ENCODE data around the gene RFXANK.
"Not testable (repeated sequence)": the region's sequence is repeated elsewhere in the genome, so short reads cannot be mapped to it uniquely, and the experiment has no call there.

Gene RFXANK, protein sequence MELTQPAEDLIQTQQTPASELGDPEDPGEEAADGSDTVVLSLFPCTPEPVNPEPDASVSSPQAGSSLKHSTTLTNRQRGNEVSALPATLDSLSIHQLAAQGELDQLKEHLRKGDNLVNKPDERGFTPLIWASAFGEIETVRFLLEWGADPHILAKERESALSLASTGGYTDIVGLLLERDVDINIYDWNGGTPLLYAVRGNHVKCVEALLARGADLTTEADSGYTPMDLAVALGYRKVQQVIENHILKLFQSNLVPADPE

DNA sequence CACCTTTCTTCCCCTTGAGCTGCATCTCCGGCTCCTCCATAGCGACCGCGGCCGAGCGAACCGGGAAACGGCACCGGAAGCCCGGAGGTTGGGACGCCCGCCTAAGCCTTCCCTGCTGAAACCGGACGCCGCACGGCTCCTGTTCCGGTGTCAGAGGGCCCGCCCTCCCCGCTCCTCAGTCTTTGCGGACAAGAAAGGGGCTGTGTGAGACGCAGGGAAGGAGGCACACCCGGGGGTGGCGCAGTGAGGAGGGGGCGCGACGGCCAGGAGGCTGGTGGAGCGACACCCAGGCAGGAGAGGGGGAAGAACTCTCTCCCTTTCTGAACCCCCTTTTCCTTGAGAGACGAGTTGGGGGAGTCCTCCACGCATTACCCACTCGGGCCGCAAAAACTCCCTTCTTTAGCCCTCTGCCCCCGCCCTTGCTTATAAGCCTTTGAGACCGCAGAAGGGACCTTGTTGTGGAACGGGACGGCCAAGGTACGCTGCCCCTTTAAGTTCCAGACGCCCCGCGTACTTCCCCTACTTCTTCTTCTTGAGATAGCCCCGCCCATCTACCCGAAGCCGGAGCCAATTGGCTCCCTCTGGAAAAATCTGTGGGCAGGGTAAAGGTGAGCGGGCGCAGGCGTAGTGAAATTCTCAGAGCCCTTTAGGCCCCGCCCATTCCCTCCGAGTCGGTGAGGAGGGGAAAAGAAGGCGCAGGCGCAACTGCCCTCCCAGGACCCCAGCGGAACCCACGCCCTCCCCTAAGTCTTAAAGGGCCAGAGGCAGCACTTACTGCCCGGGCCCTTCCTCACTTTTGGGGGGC, at the start of gene RFXANK, which contains the start of gene BORCS8:
RFXANK (plus strand) TSS at position 181 of the 805 bp plus-strand sequence. CDS start 1,689 bp downstream, outside the sequence.
BORCS8 (minus strand) TSS at position 75 of the 805 bp plus-strand sequence; CDS start at position 40, 35 bp downstream.
- DNase-seq: peak; percentile 99

DNA sequence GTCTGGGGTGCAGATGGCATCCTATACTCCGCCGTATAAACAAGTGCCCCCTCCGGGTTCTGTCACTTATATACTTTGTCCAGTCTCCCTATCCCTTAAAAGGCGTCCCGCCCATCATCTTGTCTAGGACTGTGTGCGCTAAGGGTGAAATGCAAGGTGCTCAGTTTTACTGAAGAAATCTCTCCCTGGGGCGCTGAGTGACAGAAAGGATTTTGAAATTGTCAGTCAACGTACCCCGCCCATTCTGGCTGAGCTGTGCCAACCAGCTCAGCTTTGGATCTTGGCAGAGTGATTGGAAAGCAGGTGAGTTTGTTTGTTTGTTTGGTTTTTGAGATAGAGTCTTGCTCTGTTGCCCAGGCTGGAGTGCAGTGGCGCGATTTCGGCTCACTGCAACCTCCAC, 49.7 kb upstream of the RFXANK start:
- no peak for DNase-seq

DNA sequence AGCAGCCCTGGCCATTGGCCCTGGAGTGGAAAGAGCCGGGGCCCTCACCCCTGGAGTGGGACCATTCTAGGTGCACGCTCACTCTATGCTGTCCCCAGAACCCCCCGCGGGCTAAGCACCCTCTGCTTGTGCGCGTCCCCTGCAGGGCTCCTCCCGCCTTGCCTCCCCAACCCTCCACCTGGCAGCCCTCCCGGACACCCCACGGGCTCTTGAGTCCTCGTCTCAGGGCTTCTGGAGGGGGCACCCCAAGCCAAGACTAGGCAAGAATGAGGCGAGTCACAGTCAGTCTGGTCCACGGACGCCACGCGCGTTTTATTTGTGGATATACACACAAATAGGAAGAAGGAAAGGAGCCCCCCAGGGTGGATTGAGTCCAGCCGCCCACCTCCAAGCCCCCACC, 46.8 kb upstream of the RFXANK start:
- no peak for DNase-seq

DNA sequence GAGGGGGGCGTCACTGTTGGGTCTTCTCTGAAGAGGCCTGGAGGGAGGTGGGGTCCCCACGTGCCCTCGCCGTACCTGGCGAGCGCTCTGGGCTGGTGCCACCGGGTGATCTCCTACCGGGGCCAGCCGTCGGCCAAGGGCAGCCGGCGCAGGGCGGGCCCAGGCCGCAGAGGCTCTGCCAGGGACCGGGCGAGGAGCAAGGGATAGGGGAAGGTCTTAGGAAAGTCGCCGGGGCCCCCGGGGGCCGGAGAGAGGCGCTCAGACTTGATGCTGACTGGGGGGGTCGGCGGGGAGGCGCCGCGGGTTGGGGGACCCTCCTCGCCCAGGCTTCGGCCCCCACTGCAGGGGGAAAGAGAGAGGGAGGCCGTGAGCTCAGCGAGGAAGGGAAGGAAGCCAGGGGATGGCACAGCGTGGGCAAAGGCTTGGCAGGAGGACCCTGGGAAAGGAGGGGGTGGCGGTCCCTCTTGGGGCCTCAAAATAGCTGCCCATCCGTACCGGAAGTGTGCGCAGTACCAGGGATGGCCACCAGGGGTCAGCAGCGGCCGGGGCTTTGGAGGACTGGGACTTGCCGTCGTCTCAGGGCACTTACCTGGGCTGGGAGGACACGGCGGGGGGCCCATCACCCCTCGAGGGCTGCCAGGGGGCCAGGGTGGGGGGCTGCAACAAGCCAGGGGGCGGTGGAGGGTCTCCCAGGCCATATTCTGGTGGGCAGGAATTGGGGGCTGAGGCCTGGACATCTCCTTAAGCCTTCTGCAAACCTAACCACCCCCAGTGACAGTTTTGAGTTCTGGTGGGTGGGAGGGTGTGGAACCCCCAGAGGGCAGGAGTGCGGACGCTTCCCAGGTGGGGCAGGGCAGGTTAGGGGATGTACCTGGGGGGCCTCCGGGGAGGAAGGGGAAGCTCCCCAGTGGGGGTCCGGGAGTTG, 46.1 kb upstream of the RFXANK start:
- peak; percentile 95 for DNase-seq

DNA sequence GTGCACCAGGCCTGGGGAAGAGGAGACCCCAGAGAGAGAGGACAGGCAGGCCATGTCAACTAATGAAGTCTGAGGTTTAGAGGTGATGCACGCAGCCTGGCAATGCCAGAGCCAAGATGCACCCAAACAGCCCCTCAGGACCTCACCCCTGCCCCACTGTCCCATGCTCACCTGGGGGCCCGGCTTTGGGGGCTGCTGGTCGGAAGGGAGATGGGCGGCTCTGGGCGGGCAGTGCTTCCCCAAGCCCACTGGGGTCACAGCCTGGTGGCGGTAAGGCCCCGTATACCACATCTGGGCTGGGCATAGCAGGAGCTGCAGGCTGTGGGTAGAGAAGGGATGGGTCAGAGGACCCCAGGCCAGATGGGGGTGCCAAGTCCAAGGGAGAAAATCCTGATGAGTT, 45.2 kb upstream of the RFXANK start:
- no peak for DNase-seq

DNA sequence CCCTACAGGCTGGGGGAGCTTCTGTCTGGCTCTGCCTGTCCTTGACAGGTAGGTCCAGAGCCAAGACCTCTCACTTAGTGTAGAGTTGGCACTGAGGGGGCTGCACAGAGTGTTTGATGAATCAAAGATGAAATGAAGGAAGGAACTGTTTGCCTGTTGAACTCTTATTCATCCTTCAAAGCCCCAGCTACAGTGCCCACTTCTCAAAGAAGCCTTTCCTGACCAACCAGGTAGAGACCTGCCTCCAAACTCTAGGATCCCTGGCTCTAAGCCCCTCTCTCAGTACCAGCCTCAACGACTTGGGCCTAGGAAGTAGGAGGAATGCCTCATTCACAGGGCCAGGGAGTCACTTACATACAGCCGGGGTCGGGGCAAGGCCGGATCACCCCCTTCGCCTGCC, 44.7 kb upstream of the RFXANK start:
- no peak for DNase-seq

DNA sequence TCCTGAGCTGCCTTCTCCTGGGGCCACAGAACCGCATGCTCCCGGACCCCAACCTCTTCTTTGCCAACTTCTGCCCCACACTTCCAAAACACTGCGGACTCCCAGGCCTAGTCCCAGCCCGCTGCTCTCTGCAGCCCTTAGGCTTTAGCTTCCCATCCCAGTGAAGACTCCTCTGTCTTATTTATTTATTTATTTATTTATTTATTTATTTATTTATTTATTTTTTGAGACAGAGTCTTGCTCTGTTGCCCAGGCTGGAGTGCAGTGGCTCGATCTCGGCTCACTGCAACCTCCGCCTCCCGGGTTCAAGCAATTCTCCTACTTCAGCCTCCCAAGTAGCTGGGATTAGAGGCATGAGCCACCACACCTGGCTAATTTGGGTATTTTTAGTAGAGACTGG, 43.6 kb upstream of the RFXANK start:
- DNase-seq: not testable (repeated sequence)

DNA sequence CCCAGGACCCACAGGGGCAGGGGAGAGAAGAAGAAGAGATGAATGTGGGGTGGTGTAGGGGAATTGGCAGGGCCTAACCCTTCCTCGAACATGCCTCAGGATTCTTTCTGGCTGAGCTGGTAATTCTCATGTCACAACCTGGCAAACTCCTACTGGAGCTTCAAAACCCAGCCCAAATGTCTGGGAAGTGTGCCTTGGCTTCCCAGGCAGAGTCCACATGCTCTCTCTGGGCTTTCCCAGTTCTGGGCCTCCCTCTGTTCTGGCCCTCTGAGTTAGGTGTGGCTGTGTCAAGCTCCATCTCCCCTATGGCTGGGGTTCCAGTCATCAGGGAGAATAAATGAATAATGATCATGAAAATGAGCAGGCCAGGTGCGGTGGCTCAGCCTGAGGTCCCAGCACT, 42.6 kb upstream of the RFXANK start:
- DNase-seq: no peak

DNA sequence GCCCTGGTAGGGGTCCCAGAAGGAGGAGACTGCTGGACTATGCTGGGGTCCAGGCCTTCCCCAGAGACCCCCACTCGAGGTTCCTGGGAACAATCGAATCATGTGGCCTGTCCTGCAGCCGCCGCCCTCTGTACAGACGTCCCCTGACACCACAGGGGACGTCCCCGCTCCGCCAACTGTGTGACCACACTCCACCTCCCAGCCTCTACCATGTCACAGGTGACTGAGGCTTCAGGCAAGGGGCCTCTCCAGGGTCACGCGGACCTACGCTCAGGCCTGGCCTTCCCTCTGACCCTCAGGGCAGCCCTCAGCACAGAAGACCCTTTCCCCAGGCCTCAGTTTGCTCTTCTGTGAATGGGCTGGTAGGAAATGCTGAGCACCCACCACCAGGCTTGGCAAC, 40.6 kb upstream of the RFXANK start:
- DNase-seq: no peak

DNA sequence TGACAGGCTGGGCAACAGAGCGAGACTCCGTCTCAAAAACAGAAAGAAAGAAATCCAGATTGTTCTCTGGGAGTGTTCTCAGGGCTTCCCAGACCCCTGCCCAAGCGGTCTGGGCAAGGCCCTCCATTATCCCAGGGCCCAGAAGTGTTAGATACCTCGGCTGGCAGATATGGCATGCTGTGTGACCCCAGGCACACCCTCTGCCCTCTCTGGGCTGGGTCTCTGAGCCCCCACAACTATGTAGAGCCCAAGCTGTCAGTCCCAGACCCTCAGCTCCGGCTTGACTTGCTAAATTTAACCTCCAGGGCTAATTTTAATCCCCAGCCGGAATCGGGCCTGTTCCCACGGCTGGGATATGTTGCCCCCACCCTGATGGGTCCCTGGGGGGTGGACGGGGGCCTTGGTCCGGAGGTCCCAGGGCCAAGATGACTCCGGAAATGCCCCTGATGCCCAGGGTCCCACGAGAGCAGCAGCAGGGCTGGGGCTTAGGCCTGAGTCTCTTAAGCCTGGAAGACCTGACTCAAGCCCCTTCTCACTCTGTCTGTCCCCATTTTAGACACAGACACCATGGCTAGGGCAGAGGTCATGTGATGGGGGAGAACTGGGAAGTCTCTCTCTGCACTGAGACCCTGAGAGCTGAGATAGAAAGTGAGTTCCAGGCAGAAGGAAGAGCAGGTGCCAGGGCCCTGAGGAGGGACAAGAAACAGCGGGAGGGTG, 39.2 kb upstream of the RFXANK start:
- no peak for DNase-seq

DNA sequence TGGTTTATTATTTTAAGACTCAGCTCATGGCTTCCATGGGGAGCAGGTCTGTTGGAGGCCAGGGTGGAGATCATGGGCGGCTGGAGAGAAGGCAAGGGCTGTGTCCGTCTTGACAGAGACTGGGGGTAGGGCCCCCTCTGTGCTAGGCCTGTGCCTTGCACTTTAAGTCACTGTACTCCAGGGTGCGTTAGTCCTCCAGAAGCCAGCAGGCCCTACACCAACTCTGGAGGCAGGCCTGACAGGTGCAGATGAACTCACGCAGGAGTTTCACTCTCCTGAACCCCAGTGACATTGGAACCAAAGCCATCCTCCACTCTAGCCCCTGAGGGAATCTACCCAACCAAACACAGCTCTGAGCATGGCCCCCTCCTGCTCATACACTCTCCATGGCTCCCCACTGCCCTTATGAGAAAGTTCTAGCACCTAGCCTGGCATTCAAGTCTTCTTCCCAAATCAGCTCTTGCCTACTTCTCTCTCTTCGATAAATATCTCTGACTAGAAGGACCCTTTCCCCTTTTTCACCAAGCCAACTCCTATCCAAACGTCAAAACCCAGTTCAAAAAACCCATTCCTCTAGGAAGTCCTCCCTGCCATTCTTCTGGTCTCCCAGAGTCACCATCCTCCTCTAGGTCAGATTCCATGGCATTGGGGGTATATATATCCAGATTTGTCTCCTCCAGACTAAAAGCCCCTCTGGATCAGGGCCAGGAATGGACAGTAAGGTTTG, 37.1 kb upstream of the RFXANK start:
- no peak for DNase-seq

DNA sequence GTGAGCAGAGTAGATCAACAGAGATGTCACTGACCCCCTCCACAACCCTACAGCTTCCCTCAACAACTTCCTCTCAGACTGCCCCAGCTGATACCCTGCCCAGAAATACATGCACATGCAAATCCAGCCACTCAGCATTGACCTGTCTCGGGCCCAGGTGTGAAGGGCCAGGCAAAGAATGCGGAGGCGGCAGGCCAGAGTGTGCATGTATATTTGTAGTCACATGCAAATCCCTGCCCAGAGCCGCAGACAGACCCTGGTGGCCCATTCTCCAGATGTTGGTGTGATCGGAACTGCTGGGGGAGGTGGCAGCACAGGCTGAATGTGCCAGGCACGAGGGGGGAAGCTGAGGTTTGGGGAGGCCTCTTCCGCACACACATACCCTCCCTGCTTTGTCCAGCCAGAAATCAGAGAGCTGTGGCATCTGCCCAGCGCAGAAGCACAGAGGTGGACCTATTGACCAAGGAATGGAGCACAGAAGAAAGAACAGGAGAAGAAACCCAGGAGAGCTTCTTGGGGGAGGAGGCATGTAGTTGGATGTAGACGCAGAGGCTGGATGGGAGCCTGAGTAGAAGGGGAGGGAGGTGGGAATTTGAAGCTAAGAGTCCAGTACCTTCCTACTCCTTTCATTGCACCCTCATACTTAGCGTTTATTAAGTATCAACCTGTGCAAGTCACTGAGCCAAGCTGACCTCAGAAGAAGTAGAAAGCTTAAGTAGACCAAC, 36.4 kb upstream of the RFXANK start:
- DNase-seq: no peak

DNA sequence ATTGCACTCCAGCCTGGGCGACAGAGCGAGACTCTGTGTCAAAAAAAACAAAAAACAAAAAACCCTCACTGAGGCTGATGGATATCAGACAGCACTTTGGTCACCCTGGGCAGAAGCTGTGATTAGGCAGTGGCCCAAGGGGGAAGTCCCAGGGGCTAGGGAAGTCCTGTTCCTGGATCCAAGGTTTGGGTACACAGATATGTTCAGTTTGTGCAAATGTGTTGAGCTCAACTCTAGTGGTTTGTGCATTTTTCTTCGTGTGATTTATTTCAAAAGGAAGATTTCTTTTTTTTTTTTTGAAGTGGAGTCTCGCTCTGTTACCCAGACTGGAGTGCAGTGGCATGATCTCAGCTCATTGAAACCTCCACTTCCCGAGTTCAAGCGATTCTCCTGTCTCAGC, 34.2 kb upstream of the RFXANK start:
- no peak for DNase-seq

DNA sequence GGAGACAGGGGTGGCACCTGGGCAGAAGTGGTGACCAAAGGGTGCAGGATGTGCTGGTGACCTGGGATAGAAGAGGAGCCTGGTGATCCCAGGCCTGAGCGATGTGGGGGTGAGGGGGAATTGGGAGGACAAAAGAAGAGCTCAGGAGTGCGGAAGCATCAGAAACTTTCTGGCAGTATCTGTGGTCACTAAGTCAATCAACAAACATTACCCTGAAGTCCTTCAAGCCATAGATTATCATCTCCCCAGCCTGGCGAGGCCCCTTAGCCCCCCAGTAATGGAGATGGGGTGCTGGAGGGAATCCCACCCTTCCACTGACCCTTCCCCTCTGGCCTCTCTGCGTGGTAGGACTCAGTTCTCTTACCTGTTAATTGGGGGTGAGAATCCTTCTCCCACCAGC, 32.5 kb upstream of the RFXANK start:
- DNase-seq: no peak

DNA sequence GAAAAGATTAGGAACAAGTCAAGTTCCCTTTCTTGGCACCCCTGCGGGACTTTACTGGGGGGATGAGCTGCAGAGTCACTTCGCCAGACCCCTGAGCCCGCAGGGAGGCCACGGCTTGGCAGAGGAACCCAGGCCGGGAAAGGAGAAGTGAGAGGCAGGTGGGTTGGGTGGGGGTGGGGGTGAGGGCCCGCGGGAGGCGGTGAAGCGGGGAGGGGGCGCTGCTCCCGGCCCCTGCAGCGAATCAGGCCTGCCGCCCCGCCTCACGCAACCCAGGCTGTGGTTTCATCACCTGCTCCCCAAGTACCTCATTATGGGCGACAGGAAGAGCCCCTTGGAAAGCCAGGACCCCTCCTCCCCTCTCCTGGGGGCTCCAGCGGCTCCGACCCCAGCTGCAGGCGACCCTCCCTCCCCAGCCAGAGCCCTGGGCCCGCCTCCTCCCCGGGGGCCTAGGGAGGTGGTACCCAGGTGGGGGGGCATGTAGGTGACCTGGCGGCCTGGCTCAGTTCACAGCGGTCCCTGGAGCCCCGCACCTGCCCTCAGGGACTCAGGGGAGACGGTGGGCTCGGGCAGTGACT, 31.5 kb upstream of the RFXANK start:
- no peak for DNase-seq

DNA sequence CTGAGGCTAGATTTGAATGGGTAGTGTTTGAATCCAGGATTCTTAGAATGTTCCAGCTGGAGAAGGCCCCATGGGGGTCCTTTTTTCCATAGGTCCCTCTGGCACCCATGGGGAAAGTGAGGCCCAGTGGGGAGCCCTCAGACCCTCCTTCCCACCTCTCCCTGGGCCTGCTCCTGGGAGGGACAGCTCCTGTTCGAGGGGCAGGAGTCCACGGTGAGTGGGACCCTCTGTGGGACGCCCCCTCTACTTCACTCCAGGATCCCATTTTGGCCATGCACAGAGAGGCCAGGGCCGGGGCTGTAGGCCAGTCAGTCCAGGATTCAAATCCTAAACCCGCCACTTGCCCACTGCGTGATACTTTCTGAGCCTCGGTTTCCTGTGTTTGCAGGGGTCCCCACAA, 29.6 kb upstream of the RFXANK start:
- DNase-seq: no peak

DNA sequence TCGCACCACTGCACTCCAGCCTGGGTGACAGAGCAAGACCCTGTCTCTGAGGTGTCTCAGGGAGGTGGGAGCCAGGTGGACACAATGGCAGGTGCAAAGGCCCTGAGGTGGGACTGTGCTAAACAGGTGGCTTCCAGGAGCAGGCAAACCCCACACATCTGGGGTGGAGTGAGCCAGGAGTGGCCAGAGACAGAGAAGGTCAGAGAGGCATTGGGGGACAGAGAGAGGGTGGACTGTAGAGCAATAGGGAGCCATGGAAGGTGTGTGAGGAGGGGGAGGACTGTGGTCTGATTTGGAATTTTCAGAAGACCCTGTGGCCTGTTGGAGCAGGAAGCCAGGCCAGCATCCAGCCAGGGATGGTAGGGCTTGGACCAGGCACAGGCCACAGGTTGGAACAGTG, 26.7 kb upstream of the RFXANK start:
- DNase-seq: no peak

DNA sequence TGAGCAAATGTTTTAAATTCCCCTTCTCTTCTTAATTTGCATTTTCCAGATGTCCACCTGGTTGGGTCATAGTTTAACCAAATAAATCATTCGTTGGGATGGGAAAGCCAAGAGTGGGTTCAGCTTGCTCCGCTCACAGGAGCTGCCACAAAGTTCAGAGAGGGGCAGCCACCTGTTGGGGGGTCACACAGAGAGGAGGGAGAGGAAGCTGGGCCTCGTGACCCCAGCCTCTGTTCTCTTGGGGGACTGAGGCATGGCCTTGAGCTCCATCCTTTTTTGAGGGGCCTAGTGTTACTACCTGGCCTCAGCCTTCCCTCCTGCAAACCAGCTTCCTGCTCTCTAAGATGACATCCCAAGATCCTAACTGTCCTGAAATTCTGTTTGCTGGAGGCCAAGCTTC, 24.4 kb upstream of the RFXANK start:
- DNase-seq: no peak

DNA sequence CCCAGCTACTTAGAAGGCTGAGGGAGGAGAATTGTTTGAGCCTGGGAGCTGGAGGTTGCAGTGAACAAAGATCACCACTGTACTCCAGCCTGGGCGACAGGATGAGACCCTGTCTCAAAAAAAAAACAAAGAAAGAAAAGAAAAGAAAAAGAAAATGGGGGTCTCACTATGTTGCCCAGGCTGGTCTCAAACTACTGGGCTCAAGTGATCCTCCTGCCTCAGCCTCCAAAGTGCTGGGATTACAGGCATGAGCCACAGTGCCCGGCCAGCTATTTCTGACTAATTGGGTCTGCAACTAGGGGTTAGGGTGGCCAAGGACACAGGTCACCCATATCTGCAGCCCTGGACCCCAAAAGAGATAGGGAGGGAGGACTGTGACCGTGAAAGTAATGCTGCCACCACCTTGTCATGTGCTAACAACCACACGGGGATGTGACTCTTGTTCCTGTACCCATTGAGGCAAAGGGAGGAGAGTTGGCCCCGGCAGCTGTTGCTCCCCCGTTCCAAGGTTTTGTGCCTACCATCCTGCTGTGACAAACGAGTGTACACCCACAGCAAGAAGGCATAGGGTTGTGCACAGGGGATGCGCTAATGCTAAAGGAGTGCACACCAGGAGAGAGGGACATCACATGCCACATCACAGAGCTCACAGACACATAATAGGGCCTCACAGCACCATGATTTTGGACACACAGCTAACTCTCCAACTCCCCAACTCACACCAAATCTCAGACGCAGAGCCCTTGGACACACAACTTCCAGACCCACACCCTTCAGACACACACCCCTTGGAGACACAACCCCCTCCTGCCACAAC, 22.6 kb upstream of the RFXANK start:
- no peak for DNase-seq

All from activated effector memory CD4-positive, alpha-beta T cell treated with anti-CD3 and anti-CD28 coated beads, Interleukin-2, amount 50 U/mL, for 16 hours (primary cell).